Neuronal stem cell (in vitro differentiated cells): ENCODE data around the gene FTSJ3.

ENCODE experiments used
- DNase-seq: peaks from one replicate; pipeline ENCODE4 v3.0.0-alpha.2; 2013; ENCODE audit warnings: low spot score
- H2AFZ ChIP-seq: one replicate; pipeline ENCODE4 v1.6.1; 2013; ENCODE audit warnings: mild to moderate bottlenecking, low read length, inconsistent platforms
- H2AK5ac ChIP-seq: 2 replicates; pipeline ENCODE4 v1.6.1; 2013; ENCODE audit warnings: low read depth, mild to moderate bottlenecking, inconsistent platforms, low read length, moderate library complexity, mixed read lengths
- H2BK120ac ChIP-seq: 2 replicates; pipeline ENCODE4 v1.6.1; 2013; ENCODE audit warnings: low read depth, mild to moderate bottlenecking, inconsistent platforms, low read length, moderate library complexity, mixed read lengths
- H2BK12ac ChIP-seq: one replicate; pipeline ENCODE4 v1.6.1; 2013; ENCODE audit warnings: low read length, inconsistent platforms
- H2BK15ac ChIP-seq: 2 replicates; pipeline ENCODE4 v1.6.1; 2013; ENCODE audit warnings: mild to moderate bottlenecking, low read length, inconsistent platforms, mixed read lengths
- H2BK5ac ChIP-seq: one replicate; pipeline ENCODE4 v1.6.1; 2013; ENCODE audit warnings: inconsistent platforms, mild to moderate bottlenecking, low read length, moderate library complexity
- H3K14ac ChIP-seq: one replicate; pipeline ENCODE4 v1.6.1; 2013; ENCODE audit warnings: low read length, inconsistent platforms
- H3K18ac ChIP-seq: 2 replicates; pipeline ENCODE4 v1.6.1; 2013; ENCODE audit warnings: low read length, inconsistent platforms
- H3K23ac ChIP-seq: 2 replicates; pipeline ENCODE4 v1.6.1; 2013; ENCODE audit warnings: low read depth, mild to moderate bottlenecking, mixed read lengths, low read length, inconsistent platforms; ENCODE audit not compliant: poor library complexity
- H3K27ac ChIP-seq: replicated peaks from 3 replicates; pipeline ENCODE4 v1.5.1; 2013; ENCODE audit warnings: low read length, inconsistent platforms
- H3K27me3 ChIP-seq, 3 experiments: 2 replicates each; pipeline ENCODE4 v1.6.1; 2013; ENCODE audit warnings: low read length in 3 of 3, mild to moderate bottlenecking in 2 of 3, inconsistent platforms in 1 of 3, low read depth in 1 of 3, mixed read lengths in 1 of 3, moderate library complexity in 1 of 3; ENCODE audit not compliant: control insufficient read depth in 3 of 3, insufficient read depth in 3 of 3
- H3K36me3 ChIP-seq, 2 donors: replicated peaks in 1 of 2; 2 replicates each; pipeline ENCODE4 v1.6.1; 2013; ENCODE audit warnings: low read length in 2 of 2; ENCODE audit not compliant: control insufficient read depth in 2 of 2, insufficient read depth in 2 of 2
- H3K4ac ChIP-seq: 2 replicates; pipeline ENCODE4 v1.6.1; 2013; ENCODE audit warnings: inconsistent platforms, mild to moderate bottlenecking, low read length, moderate library complexity
- H3K4me1 ChIP-seq, 2 donors: 1 replicate in 1 of 2; 2 replicates in 1 of 2; pipeline ENCODE4 v1.6.1; 2013; ENCODE audit warnings: low read length in 2 of 2, low read depth in 1 of 2; ENCODE audit not compliant: control insufficient read depth in 2 of 2, insufficient read depth in 1 of 2
- H3K4me2 ChIP-seq: one replicate; pipeline ENCODE4 v1.6.1; 2013; ENCODE audit warnings: mild to moderate bottlenecking, low read length, inconsistent platforms; ENCODE audit not compliant: insufficient read depth, poor library complexity, severe bottlenecking
- H3K4me3 ChIP-seq, 2 donors: 2 replicates each; pipeline ENCODE4 v1.5.1; 2013; ENCODE audit warnings: low read length in 2 of 2, mild to moderate bottlenecking in 2 of 2, inconsistent platforms in 1 of 2, moderate library complexity in 1 of 2
- H3K79me1 ChIP-seq: one replicate; pipeline ENCODE4 v1.6.1; 2013; ENCODE audit warnings: low read depth, mild to moderate bottlenecking, inconsistent platforms, low read length, moderate library complexity
- H3K9ac ChIP-seq: one replicate; pipeline ENCODE4 v1.6.1; 2013; ENCODE audit warnings: mild to moderate bottlenecking, low read depth, low read length, inconsistent platforms; ENCODE audit not compliant: poor library complexity
- H3K9me3 ChIP-seq, 2 donors: replicated peaks in 1 of 2; 2 replicates each; pipeline versions ENCODE3 to v1.6.1; 2013; ENCODE audit warnings: low read length in 2 of 2, mild to moderate bottlenecking in 2 of 2, inconsistent platforms in 1 of 2, low read depth in 1 of 2, mixed read lengths in 1 of 2, moderate library complexity in 1 of 2; ENCODE audit not compliant: control insufficient read depth in 2 of 2, insufficient read depth in 1 of 2
- H4K8ac ChIP-seq: one replicate; pipeline ENCODE4 v1.6.1; 2013; ENCODE audit warnings: low read depth, mild to moderate bottlenecking, inconsistent platforms, low read length, moderate library complexity
- H4K91ac ChIP-seq: one replicate; pipeline ENCODE4 v1.6.1; 2013; ENCODE audit warnings: low read length, low read depth, mild to moderate bottlenecking, inconsistent platforms; ENCODE audit not compliant: poor library complexity
- WGBS, 2 donors: extraction: QIAGEN DNeasy Blood & Tissue Kit; methylation state at CpG; one replicate each; pipeline ENCODE4 v1.1.7; 2013; ENCODE audit warnings: missing lambda C conversion rate in 2 of 2, mixed read lengths in 1 of 2; ENCODE audit not compliant: insufficient read length in 2 of 2, insufficient replicate concordance in 1 of 2; ENCODE audit errors: extremely low coverage in 2 of 2; 5-methylcytosine and 5-hydroxymethylcytosine counted together

The FTSJ3 gene

GRCh38 chr17:63821804-63822203, 5.7 kb downstream of the FTSJ3 start:
- Histone ChIP-seq H3K4ac (no peak overlapping the region), H2BK12ac (no peak overlapping the region), H2AK5ac (no peak overlapping the region), H3K4me3 (no peak overlapping the region), H3K18ac (no peak overlapping the region), H3K36me3 (peaks cover 71 to 93% of the 10 kb centered on the region in 2 donors), H2BK15ac (no peak overlapping the region), H2AFZ (no peak overlapping the region), H3K9ac (no peak overlapping the region), H3K27ac (no peak overlapping the region), H3K23ac (peak overlapping the region; percentile 25), H3K4me2 (no peak overlapping the region), H2BK5ac (no peak overlapping the region), H2BK120ac (no peak overlapping the region), H3K4me1 (peaks cover 2 to 6% of the 10 kb centered on the region in 2 donors), H4K91ac (no peak overlapping the region), H4K8ac (no peak overlapping the region), H3K79me1 (peaks cover 6% of the 10 kb centered on the region), H3K14ac (no peak overlapping the region), H3K9me3 (no peaks in the 10 kb centered on the region), H3K27me3 (no peaks in the 10 kb centered on the region)
- no CpG with 5 or more reads among the region's 6 CpGs for WGBS, 2 donors
- no peak for DNase-seq

DNA sequence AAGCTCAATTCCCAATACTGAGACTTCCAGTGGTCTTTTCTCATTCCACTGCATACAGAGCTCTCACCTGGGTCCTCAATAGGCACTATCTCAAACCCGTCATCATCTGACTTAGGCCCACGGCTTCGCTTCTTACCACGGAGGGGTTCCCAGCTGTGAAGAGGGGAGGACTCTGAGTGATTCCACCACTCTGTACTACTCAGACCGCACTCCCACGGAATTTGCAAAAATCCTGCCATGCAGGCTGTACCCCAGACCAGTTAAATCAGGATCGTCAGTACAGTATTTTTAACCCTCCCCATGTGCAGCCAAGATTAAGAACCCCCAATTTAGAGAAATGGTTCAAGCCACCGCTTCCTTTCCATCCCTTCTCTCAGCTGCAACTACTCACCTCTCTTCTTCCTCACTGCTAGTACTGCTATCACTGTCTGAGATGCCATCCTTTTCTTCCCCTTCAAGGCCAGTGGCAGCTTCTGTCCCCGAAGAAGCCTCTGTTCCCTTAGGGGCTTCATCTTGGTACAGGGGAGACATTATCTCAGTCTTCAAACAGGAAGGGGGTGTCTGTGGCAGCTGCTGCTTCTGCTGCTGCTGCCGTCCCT, 6.4 kb downstream of the FTSJ3 start:
- Histone ChIP-seq H3K23ac (no peak overlapping the region), H2AFZ (no peak overlapping the region)

GRCh38 chr17:63819585-63820537, 7.6 kb downstream of the FTSJ3 start:
- Histone ChIP-seq H3K4me3 (no peak overlapping the region), H4K91ac (no peak overlapping the region), H3K23ac (no peak overlapping the region), H3K14ac (no peak overlapping the region), H3K9ac (no peak overlapping the region), H3K9me3 (no peaks in the 10 kb centered on the region), H3K4me2 (no peak overlapping the region), H4K8ac (no peak overlapping the region), H2AK5ac (no peak overlapping the region), H2BK12ac (no peak overlapping the region), H2BK15ac (no peak overlapping the region), H3K27me3 (no peaks in the 10 kb centered on the region), H2BK5ac (no peak overlapping the region), H3K18ac (no peak overlapping the region), H2AFZ (no peak overlapping the region), H3K79me1 (peaks cover 3% of the 10 kb centered on the region), H3K36me3 (peaks cover 74 to 100% of the 10 kb centered on the region in 2 donors), H2BK120ac (no peak overlapping the region), H3K27ac (no peak overlapping the region), H3K4me1 (no peaks in the 10 kb centered on the region), H3K4ac (no peak overlapping the region)
- no peak for DNase-seq
- no CpG with 5 or more reads among the region's 21 CpGs for WGBS, 2 donors

More for the DNA sequence above, 6.4 kb downstream of the FTSJ3 start:
- Histone ChIP-seq H3K4me3 (no peak overlapping the region), H2AK5ac (no peak overlapping the region), H2BK120ac (no peak overlapping the region), H4K8ac (no peak overlapping the region), H4K91ac (no peak overlapping the region), H3K27me3 (no peaks in the 10 kb centered on the region), H2BK15ac (no peak overlapping the region), H3K4me1 (peaks cover 2 to 3% of the 10 kb centered on the region in 2 donors), H3K79me1 (peaks cover 3% of the 10 kb centered on the region), H2BK5ac (no peak overlapping the region), H2BK12ac (no peak overlapping the region), H3K9me3 (no peaks in the 10 kb centered on the region), H3K18ac (no peak overlapping the region), H3K4me2 (no peak overlapping the region), H3K9ac (no peak overlapping the region), H3K27ac (no peak overlapping the region), H3K4ac (no peak overlapping the region), H3K36me3 (peaks cover 72 to 100% of the 10 kb centered on the region in 2 donors), H3K14ac (no peak overlapping the region)
- DNase-seq = no peak
- no CpG with 5 or more reads among the region's 10 CpGs for WGBS, 2 donors

GRCh38 chr17:63819131-63819530, 8.3 kb downstream of the FTSJ3 start:
- no peak overlapping the region for H2BK120ac ChIP-seq
- peaks cover 72 to 100% of the 10 kb centered on the region in 2 donors for H3K36me3 ChIP-seq
- H4K8ac ChIP-seq = no peak overlapping the region
- H3K18ac ChIP-seq = no peak overlapping the region
- no peaks in the 10 kb centered on the region for H3K27me3 ChIP-seq
- no peak overlapping the region for H3K4ac ChIP-seq
- H3K4me1 ChIP-seq = no peaks in the 10 kb centered on the region
- 100% methylated on average over 1 of the region's 6 CpGs; no CpG with 5 or more reads in 1 of the 2 donors for WGBS, 2 donors
- no peak overlapping the region for H3K23ac ChIP-seq
- no peak overlapping the region for H3K14ac ChIP-seq
- H2BK5ac ChIP-seq = no peak overlapping the region
- peaks cover 3% of the 10 kb centered on the region for H3K79me1 ChIP-seq
- no peak overlapping the region for H4K91ac ChIP-seq
- H3K9ac ChIP-seq = no peak overlapping the region
- H3K4me2 ChIP-seq = no peak overlapping the region
- no peak overlapping the region for H3K4me3 ChIP-seq
- no peak overlapping the region for H2BK12ac ChIP-seq
- no peak overlapping the region for H3K27ac ChIP-seq
- H2BK15ac ChIP-seq = no peak overlapping the region
- no peaks in the 10 kb centered on the region for H3K9me3 ChIP-seq
- H2AFZ ChIP-seq = no peak overlapping the region
- no peak overlapping the region for H2AK5ac ChIP-seq
- DNase-seq = no peak
